ENCODE measurements around the gene SPRED3.

DNA sequence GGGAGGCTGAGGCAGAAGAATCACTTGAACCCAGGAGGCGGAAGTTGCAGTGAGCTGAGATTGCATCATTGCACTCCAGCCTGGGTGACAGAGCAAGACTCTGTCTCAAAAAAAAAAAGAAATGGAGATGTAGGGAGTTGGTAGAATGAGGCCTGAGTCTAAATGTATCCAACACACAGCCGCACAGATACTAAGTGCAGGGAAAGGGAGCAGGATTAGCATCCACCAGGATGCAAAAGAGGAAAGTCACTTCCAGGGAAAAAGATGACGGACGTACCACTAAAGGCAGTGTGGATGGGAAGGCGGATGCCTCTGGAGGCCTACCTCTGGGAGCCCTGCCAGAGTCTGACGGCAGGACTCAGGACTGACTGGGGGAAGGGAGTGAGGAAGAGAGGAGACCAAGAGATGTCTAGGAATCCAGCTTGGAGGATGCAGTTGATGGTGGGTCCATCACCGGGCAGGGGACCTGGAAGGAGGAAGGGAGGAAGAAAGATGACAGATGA, 21.2 kb downstream of the SPRED3 start:
- TF ChIP-seq POLR2A (IDR thresholded peaks at IDR 0.05), result no peak
- no peak for TF ChIP-seq CTCF (IDR thresholded peaks at IDR 0.05)

Data from thyroid gland (tissue), 4 donors.